Thyroid gland (tissue), 4 donors: Measurements from ENCODE around the gene GBP2.
"Not testable (repeated sequence)": the region's sequence is repeated elsewhere in the genome, so short reads cannot be mapped to it uniquely, and the experiment has no call there.

Experiments
- CTCF ChIP-seq, 6 experiments: fragments of 200-600 bp in 3 of 6; fragments of 450-650 bp in 3 of 6; sonication (generic) in 3 of 6; IDR thresholded peaks; one replicate each; pipeline ENCODE4 v1.5.1; 2016 to 2019; ENCODE audit warnings: antibody characterized with exemption in 6 of 6, mild to moderate bottlenecking in 2 of 6, inconsistent platforms in 1 of 6, moderate library complexity in 1 of 6
- POLR2A ChIP-seq, 2 donors: fragments of 450-650 bp; IDR thresholded peaks; one replicate each; pipeline ENCODE4 v1.6.1; 2017; ENCODE audit warnings: antibody characterized with exemption in 2 of 2, mild to moderate bottlenecking in 2 of 2, moderate library complexity in 1 of 2

GRCh38 chr1:89080068-89080467 is 45.8 kb downstream of the GBP2 start:
- not testable (repeated sequence) for TF ChIP-seq CTCF, POLR2A (IDR thresholded peaks at IDR 0.05)
